ENCODE measurements around the gene FUT2. TPM values are rescaled to one million over a fixed set of nuclear protein-coding genes. Genes with fewer than 3 reads are reported as not detected.

FUT2 gene
- total RNA-seq, 2 experiments from 2014 or later: not detected

DNA sequence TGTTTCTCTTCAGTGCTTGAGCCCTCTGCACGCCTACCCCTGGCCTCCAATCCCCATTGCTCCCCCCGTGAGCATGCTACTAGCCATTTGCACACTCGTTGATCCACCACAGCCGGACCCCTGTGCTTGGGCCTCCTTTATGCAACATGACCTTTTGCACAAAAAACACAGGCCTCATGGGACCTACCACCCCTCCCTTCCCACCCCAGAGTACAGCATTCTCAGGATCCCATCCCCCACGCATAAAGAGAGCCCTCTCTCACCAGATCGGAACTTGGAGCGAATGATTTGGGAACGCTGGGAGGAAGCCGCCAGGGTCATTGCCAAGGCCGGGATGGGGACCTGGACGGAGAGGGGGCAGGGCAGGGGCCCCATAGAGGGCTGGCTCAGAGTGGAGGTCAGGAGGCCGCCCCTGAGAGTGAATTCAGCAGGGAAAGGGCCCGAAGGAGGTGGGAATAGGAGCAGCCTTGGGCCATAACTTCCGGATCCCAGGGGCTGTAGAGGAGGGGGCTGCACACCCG, 23.0 kb downstream of the FUT2 start:
- H3K4me3 ChIP-seq (ENCODE audit: low read length): no peak overlapping the region
- no peak overlapping the region for H3K27ac ChIP-seq (ENCODE audit: low read depth in 1 of 2, low read length in 2 of 2)
- POLR2A ChIA-PET: no interaction called here
- H3K36me3 ChIP-seq (ENCODE audit: insufficient read depth, low read length): no peaks in the 10 kb centered on the region
- H3K27me3 ChIP-seq (ENCODE audit: control insufficient read depth in 1 of 2, insufficient read depth in 2 of 2, low read length in 2 of 2): no peaks in the 10 kb centered on the region
- H3K9me3 Mint-ChIP-seq: no peaks in the 10 kb centered on the region
- no peak for ATAC-seq (ENCODE audit: poor library complexity)
- H3K4me1 ChIP-seq (ENCODE audit: insufficient read depth, low read length): peaks cover 31% of the 10 kb centered on the region
- no peaks in the 10 kb centered on the region for H3K9me3 ChIP-seq (ENCODE audit: control insufficient read depth in 1 of 2, insufficient read depth in 1 of 2, low read length in 2 of 2)
- H3K4me1 Mint-ChIP-seq (ENCODE audit: low read depth): peaks cover 24% of the 10 kb centered on the region
- TF ChIP-seq, protein P1, sequence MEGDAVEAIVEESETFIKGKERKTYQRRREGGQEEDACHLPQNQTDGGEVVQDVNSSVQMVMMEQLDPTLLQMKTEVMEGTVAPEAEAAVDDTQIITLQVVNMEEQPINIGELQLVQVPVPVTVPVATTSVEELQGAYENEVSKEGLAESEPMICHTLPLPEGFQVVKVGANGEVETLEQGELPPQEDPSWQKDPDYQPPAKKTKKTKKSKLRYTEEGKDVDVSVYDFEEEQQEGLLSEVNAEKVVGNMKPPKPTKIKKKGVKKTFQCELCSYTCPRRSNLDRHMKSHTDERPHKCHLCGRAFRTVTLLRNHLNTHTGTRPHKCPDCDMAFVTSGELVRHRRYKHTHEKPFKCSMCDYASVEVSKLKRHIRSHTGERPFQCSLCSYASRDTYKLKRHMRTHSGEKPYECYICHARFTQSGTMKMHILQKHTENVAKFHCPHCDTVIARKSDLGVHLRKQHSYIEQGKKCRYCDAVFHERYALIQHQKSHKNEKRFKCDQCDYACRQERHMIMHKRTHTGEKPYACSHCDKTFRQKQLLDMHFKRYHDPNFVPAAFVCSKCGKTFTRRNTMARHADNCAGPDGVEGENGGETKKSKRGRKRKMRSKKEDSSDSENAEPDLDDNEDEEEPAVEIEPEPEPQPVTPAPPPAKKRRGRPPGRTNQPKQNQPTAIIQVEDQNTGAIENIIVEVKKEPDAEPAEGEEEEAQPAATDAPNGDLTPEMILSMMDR (IDR thresholded peaks at IDR 0.05): no peak
- intact Hi-C loops (cut with DNase I, micrococcal nuclease): loop anchor here in 1 of 2 experiments (10.0 kb wide), 1 partner anchor 214 kb away; no protein-coding TSS in a partner anchor
- H3K27me3 Mint-ChIP-seq: no peaks in the 10 kb centered on the region
- no peak overlapping the region for H3K27ac Mint-ChIP-seq
- H3K4me3 Mint-ChIP-seq: peak overlapping the region; percentile 35
- CTCF ChIA-PET: no interaction called here
- no peaks in the 10 kb centered on the region for H3K36me3 Mint-ChIP-seq (ENCODE audit: low read depth)
- DNase-seq: no peak

DNA sequence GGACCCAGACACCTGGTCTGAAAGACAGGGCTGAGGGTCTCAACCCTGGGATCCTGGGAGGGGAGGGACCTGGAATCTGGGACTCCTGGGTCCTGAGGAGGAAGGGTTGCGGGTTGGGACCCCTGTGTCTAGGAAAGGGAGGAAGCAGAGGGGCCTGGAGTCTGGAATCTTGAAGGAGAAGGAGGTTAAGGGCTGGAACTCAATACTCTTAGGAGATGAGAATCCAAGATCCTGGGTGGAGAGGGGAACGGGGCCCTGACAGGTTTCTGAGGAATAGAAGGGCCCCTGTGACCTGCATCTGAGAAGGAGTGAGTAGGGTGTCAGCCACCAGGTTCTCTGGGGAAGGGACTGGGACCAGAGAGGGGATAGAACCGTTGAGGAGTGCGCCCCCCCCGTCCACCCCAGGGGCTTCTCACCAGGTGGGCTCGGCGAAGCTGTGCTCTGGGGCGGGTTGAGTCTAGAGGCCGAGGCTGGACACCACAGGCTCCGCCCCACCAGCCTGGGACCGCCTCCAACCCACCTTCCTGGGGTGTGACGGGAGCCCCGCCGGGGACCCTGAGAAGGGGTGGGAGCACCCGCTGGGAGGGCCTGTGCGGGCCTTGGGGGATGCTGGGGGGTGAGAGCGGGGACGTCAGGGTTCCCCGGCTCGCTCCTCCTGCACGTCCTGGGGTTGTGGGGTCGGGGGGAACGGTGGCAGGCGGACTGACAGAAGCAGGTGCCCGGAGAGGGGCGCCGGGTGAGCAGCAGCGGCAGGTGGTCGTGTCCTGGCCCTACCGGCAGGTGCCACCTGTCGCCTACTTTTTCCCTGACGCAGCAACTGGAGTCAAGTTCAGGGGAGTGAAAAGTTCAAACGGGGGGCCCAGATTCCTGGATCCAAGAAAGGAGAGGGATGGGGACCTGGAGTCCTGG, 23.7 kb downstream of the FUT2 start, which contains the start of gene MAMSTR:
Gene MAMSTR (minus strand): TSS at position 463 of the 909 bp plus-strand sequence. CDS start 694 bp downstream, outside the sequence.
- Mint-ChIP-seq H3K36me3 (ENCODE audit: low read depth) (no peaks in the 10 kb centered on the region), H3K27ac (peak within 1 kb of the TSS; percentile 96), H3K4me1 (ENCODE audit: low read depth) (peaks cover 17% of the 10 kb centered on the region), H3K9me3 (no peaks in the 10 kb centered on the region), H3K27me3 (no peaks in the 10 kb centered on the region), H3K4me3 (peak within 1 kb of the TSS; percentile 92)
- H3K27ac ChIP-seq (ENCODE audit: low read depth in 1 of 2, low read length in 2 of 2): peak within 1 kb of the TSS; percentile 81 to 94
- DNase-seq (peak in 1 of 14 experiments; percentile 48), ATAC-seq (ENCODE audit: poor library complexity) (no peak)
- H3K4me3 ChIP-seq (ENCODE audit: low read length): peak within 1 kb of the TSS; percentile 84
- CTCF ChIA-PET: no interaction called here
- peaks cover 0 to under 1% of the 10 kb centered on the region in 2 experiments for H3K9me3 ChIP-seq (ENCODE audit: control insufficient read depth in 1 of 2, insufficient read depth in 1 of 2, low read length in 2 of 2)
- peaks cover 29% of the 10 kb centered on the region for H3K4me1 ChIP-seq (ENCODE audit: insufficient read depth, low read length)
- H3K27me3 ChIP-seq (ENCODE audit: control insufficient read depth in 1 of 2, insufficient read depth in 2 of 2, low read length in 2 of 2): no peaks in the 10 kb centered on the region
- intact Hi-C loops (cut with DNase I, micrococcal nuclease): loop anchor here (2.0 to 10.0 kb wide), 3 partner anchors 19 to 215 kb away; no protein-coding TSS in a partner anchor
- TF ChIP-seq, protein P1 (IDR thresholded peaks at IDR 0.05): no peak
- no peaks in the 10 kb centered on the region for H3K36me3 ChIP-seq (ENCODE audit: insufficient read depth, low read length)
- POLR2A ChIA-PET: interaction anchor here (1.5 to 2.2 kb wide), 2 partner anchors 20 to 82 kb away, joined by 4 to 13 read pairs; no protein-coding TSS in a partner anchor

DNA sequence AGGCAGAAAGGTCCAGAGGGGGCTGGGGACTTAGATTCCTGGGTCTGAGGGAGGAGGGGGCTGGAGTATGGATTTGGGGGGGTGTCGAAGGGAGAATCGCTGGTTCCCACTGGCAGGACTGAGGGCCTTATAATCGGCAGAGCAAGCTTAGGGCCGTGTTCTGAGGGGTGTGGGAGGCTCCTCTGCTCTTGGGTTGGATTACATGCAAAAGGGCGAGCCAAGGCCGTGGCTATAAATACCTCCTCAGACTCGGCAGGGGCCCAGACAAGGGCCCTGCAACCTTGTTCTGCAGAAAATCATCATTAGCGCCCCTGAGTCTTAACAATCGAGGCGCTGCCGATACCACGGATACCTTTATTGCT, 24.5 kb downstream of the FUT2 start:
- DNase-seq: no peak
- Histone ChIP-seq H3K4me3 (ENCODE audit: low read length) (peak overlapping the region; percentile 84), H3K27me3 (ENCODE audit: control insufficient read depth in 1 of 2, insufficient read depth in 2 of 2, low read length in 2 of 2) (no peaks in the 10 kb centered on the region), H3K36me3 (ENCODE audit: insufficient read depth, low read length) (no peaks in the 10 kb centered on the region), H3K27ac (ENCODE audit: low read depth in 1 of 2, low read length in 2 of 2) (no peak overlapping the region), H3K9me3 (ENCODE audit: control insufficient read depth in 1 of 2, insufficient read depth in 1 of 2, low read length in 2 of 2) (peaks cover 0 to 4% of the 10 kb centered on the region in 2 experiments), H3K4me1 (ENCODE audit: insufficient read depth, low read length) (peaks cover 28% of the 10 kb centered on the region)
- H3K36me3 Mint-ChIP-seq (ENCODE audit: low read depth): peaks cover 3% of the 10 kb centered on the region
- H3K4me3 Mint-ChIP-seq: peak overlapping the region; percentile 92
- CTCF ChIA-PET: interaction anchor here (0.6 to 1.1 kb wide), 2 partner anchors 19 to 31 kb away, joined by 3 read pairs; no protein-coding TSS in a partner anchor
- peak overlapping the region; percentile 96 for H3K27ac Mint-ChIP-seq
- no peaks in the 10 kb centered on the region for H3K27me3 Mint-ChIP-seq
- POLR2A ChIA-PET: interaction anchor here (0.9 to 2.2 kb wide), 7 partner anchors 12 to 245 kb away, joined by 3 to 13 read pairs (median 5); partner anchors contain the start of genes CA11, FTL, IZUMO1 and RPL18
- peaks cover 3% of the 10 kb centered on the region for H3K9me3 Mint-ChIP-seq
- TF ChIP-seq, protein P1 (IDR thresholded peaks at IDR 0.05): no peak
- no peak for ATAC-seq (ENCODE audit: poor library complexity)
- peaks cover 18% of the 10 kb centered on the region for H3K4me1 Mint-ChIP-seq (ENCODE audit: low read depth)
- intact Hi-C loops (cut with DNase I, micrococcal nuclease): loop anchor here in 1 of 2 experiments (2.0 kb wide), 2 partner anchors 19 to 81 kb away; no protein-coding TSS in a partner anchor
